HEK293 (cell line): Measurements from ENCODE around the gene CDK19.

ENCODE experiments used
- CTCF ChIA-PET: fragments of 350-600 bp; formaldehyde crosslinking; extraction: SDS; loops from one replicate; lab custom pipeline; 2021; ENCODE audit warnings: antibody characterized with exemption; lab: Yijun Ruan, JAX
- POLR2A ChIA-PET: fragments of 300-600 bp; formaldehyde crosslinking; extraction: SDS; loops from one replicate; lab custom pipeline; 2020; ENCODE audit warnings: antibody characterized with exemption, inconsistent platforms; lab: Yijun Ruan, JAX
- H3K27ac ChIP-seq: fragments of 200-500 bp; sonication (Bioruptor generic); 2 replicates; pipeline ENCODE4 v1.5.1; 2014; ENCODE audit warnings: low read depth, low read length, control low read depth, inconsistent platforms; ENCODE audit errors: extremely low read depth
- H3K36me3 ChIP-seq, 2 experiments: fragments of 200-500 bp in 1 of 2; sonication (Bioruptor generic) in 1 of 2; 1 replicate in 1 of 2; 2 replicates in 1 of 2; pipeline ENCODE4 v1.5.1; 2014 to 2017; ENCODE audit warnings: inconsistent platforms in 2 of 2, low read length in 2 of 2; ENCODE audit not compliant: control insufficient read depth in 2 of 2, insufficient read depth in 1 of 2
- H3K4me1 ChIP-seq: fragments of 200-500 bp; sonication (Bioruptor generic); 2 replicates; pipeline ENCODE4 v1.5.1; 2014; ENCODE audit warnings: mild to moderate bottlenecking, low read length, inconsistent platforms; ENCODE audit not compliant: control insufficient read depth, insufficient read depth
- H3K4me3 ChIP-seq: 2 replicates; pipeline ENCODE4 v1.5.1; 2011; ENCODE audit warnings: low read depth, mild to moderate bottlenecking, control low read depth, low read length, moderate library complexity
- H3K9me3 ChIP-seq: fragments of 200-500 bp; sonication (Bioruptor generic); 2 replicates; pipeline ENCODE4 v1.5.1; 2014; ENCODE audit warnings: low read depth, low read length, inconsistent platforms; ENCODE audit not compliant: control insufficient read depth, insufficient read depth
- KLF10 ChIP-seq: fragments of 450-650 bp; IDR thresholded peaks from 2 replicates; pipeline ENCODE4 v1.5.1; 2018; ENCODE audit warnings: missing biosample characterization, mild to moderate bottlenecking, missing genetic modification characterization
- KLF8 ChIP-seq: fragments of 450-650 bp; formaldehyde crosslinking; IDR thresholded peaks from 2 replicates; pipeline ENCODE4 v1.5.1; 2016; ENCODE audit warnings: missing biosample characterization, missing genetic modification characterization
- MYNN ChIP-seq: fragments of 450-650 bp; formaldehyde crosslinking; IDR thresholded peaks from 2 replicates; pipeline ENCODE4 v1.5.1; 2016; ENCODE audit warnings: missing biosample characterization, missing genetic modification characterization, borderline replicate concordance
- ZFP37 ChIP-seq: fragments of 450-650 bp; formaldehyde crosslinking; IDR thresholded peaks from 2 replicates; pipeline ENCODE4 v1.5.1; 2016; ENCODE audit warnings: missing biosample characterization, missing genetic modification characterization
- ZNF155 ChIP-seq: fragments of 450-650 bp; formaldehyde crosslinking; IDR thresholded peaks from 2 replicates; pipeline ENCODE4 v1.5.1; 2016; ENCODE audit warnings: missing biosample characterization, missing genetic modification characterization
- ZNF16 ChIP-seq: fragments of 450-650 bp; formaldehyde crosslinking; IDR thresholded peaks from 2 replicates; pipeline ENCODE4 v1.5.1; 2016; ENCODE audit warnings: low read depth, missing biosample characterization, missing genetic modification characterization
- ZNF214 ChIP-seq: fragments of 450-650 bp; formaldehyde crosslinking; IDR thresholded peaks from 2 replicates; pipeline ENCODE4 v1.5.1; 2017; ENCODE audit warnings: missing biosample characterization, mild to moderate bottlenecking, missing genetic modification characterization, borderline replicate concordance
- ZNF274 ChIP-seq, 2 experiments: fragments of 200-500 bp in 1 of 2; fragments of 450-650 bp in 1 of 2; sonication (Bioruptor generic) in 1 of 2; formaldehyde crosslinking in 1 of 2; IDR thresholded peaks; 2 replicates each; pipeline versions ENCODE4 v1.5.1 to v1.6.1; 2014 to 2016; ENCODE audit warnings: borderline replicate concordance in 1 of 2, inconsistent platforms in 1 of 2, low read length in 1 of 2, missing biosample characterization in 1 of 2, missing genetic modification characterization in 1 of 2
- ZNF529 ChIP-seq: fragments of 450-650 bp; formaldehyde crosslinking; IDR thresholded peaks from 2 replicates; pipeline ENCODE4 v1.5.1; 2017; ENCODE audit warnings: missing genetic modification characterization, missing biosample characterization; ENCODE audit not compliant: insufficient replicate concordance
- ZNF596 ChIP-seq: fragments of 450-650 bp; IDR thresholded peaks from 2 replicates; pipeline ENCODE4 v1.5.0; 2018; ENCODE audit warnings: missing biosample characterization, mild to moderate bottlenecking, missing genetic modification characterization, moderate library complexity
- ZNF610 ChIP-seq: fragments of 450-650 bp; formaldehyde crosslinking; IDR thresholded peaks from 2 replicates; pipeline ENCODE4 v1.5.1; 2016; ENCODE audit warnings: missing biosample characterization, missing genetic modification characterization, borderline replicate concordance
- ZNF623 ChIP-seq: fragments of 450-650 bp; formaldehyde crosslinking; IDR thresholded peaks from 2 replicates; pipeline ENCODE4 v1.5.1; 2016; ENCODE audit warnings: missing biosample characterization, missing genetic modification characterization
- ZNF629 ChIP-seq: fragments of 450-650 bp; formaldehyde crosslinking; IDR thresholded peaks from 2 replicates; pipeline ENCODE4 v1.5.1; 2017; ENCODE audit warnings: missing biosample characterization, missing genetic modification characterization
- ZNF791 ChIP-seq: fragments of 450-650 bp; formaldehyde crosslinking; IDR thresholded peaks from 2 replicates; pipeline ENCODE4 v1.5.1; 2016; ENCODE audit warnings: missing biosample characterization, missing genetic modification characterization
- TF ChIP-seq, protein P1 (sequence below): fragments of 450-650 bp; formaldehyde crosslinking; IDR thresholded peaks from 2 replicates; pipeline ENCODE4 v1.5.1; 2016; ENCODE audit warnings: missing biosample characterization, missing genetic modification characterization
- TF ChIP-seq, protein P2 (sequence below): fragments of 450-650 bp; formaldehyde crosslinking; IDR thresholded peaks from 2 replicates; pipeline ENCODE4 v1.5.1; 2017; ENCODE audit warnings: missing biosample characterization, missing genetic modification characterization
- TF ChIP-seq, protein P3 (sequence below): fragments of 450-650 bp; formaldehyde crosslinking; IDR thresholded peaks from 2 replicates; pipeline ENCODE4 v1.5.1; 2016; ENCODE audit warnings: missing biosample characterization, missing genetic modification characterization, low read depth
- TF ChIP-seq, protein P4 (sequence below): fragments of 450-650 bp; formaldehyde crosslinking; IDR thresholded peaks from 2 replicates; pipeline ENCODE4 v1.5.1; 2016; ENCODE audit warnings: missing biosample characterization, missing genetic modification characterization
- TF ChIP-seq, protein P5 (sequence below): fragments of 450-650 bp; formaldehyde crosslinking; IDR thresholded peaks from 2 replicates; pipeline ENCODE4 v1.5.1; 2016; ENCODE audit warnings: missing biosample characterization, missing genetic modification characterization, borderline replicate concordance
- TF ChIP-seq, protein P6 (sequence below): fragments of 450-650 bp; IDR thresholded peaks from 2 replicates; pipeline ENCODE4 v1.5.1; 2018; ENCODE audit warnings: missing biosample characterization, mild to moderate bottlenecking, missing genetic modification characterization
- TF ChIP-seq, protein P7 (sequence below): fragments of 450-650 bp; formaldehyde crosslinking; IDR thresholded peaks from 2 replicates; pipeline ENCODE4 v1.5.1; 2016; ENCODE audit warnings: missing biosample characterization, missing genetic modification characterization

Gene CDK19

DNA sequence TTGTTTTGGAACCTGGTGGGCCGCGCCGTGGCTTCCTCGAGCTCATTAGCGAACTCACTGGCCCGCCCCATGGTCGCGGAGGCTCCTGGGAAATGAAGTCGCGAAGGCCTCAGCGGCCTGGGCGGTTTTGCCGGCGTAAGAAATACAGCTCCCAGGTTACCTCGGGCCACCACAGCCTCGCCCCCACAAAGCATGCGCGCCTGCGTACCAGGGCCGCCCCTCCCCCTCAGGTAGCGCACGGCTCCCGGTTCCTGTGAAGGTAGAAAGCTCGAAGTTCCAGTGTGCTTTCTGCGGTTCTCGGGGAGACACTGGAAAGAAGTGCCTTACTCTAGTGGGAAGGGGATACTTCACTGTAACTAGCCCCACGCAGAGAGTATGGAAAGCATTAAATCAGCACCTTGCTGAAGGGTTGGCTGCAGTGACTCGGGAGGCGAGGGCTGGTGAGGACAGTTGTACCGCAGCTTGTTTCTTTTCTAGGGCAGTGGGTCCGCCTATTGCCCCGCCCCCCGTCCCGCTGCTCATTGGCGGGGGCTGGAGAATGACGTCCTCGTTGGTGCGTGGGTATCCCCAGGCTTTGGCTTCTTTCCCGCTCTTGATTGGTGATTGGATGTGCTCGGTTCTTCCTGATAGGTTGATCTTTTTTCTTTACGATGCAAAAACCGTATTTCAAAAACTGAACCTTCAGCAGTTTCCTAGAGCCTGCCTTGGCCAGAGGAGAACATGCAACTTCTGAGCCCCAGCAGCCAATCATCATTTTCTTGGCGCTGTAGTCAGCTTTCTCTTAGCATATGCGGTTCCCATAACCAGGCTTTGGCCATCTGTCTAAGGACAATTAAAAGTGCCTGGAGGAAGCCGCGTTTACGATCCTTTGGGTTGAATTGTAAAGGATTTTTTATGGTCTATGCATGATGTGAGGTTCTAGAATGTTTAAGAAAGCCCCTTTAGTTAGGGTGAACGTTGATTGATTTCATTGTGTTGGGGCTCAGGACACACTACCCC is at the start of gene CDK19 (continued):
- TF ChIP-seq, protein P1, sequence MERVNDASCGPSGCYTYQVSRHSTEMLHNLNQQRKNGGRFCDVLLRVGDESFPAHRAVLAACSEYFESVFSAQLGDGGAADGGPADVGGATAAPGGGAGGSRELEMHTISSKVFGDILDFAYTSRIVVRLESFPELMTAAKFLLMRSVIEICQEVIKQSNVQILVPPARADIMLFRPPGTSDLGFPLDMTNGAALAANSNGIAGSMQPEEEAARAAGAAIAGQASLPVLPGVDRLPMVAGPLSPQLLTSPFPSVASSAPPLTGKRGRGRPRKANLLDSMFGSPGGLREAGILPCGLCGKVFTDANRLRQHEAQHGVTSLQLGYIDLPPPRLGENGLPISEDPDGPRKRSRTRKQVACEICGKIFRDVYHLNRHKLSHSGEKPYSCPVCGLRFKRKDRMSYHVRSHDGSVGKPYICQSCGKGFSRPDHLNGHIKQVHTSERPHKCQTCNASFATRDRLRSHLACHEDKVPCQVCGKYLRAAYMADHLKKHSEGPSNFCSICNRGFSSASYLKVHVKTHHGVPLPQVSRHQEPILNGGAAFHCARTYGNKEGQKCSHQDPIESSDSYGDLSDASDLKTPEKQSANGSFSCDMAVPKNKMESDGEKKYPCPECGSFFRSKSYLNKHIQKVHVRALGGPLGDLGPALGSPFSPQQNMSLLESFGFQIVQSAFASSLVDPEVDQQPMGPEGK (tag by site-specific recombination) = 0 out of 2 replicates have a peak, but pooled peaks have one; percentile 92
- TF ChIP-seq, protein P2, sequence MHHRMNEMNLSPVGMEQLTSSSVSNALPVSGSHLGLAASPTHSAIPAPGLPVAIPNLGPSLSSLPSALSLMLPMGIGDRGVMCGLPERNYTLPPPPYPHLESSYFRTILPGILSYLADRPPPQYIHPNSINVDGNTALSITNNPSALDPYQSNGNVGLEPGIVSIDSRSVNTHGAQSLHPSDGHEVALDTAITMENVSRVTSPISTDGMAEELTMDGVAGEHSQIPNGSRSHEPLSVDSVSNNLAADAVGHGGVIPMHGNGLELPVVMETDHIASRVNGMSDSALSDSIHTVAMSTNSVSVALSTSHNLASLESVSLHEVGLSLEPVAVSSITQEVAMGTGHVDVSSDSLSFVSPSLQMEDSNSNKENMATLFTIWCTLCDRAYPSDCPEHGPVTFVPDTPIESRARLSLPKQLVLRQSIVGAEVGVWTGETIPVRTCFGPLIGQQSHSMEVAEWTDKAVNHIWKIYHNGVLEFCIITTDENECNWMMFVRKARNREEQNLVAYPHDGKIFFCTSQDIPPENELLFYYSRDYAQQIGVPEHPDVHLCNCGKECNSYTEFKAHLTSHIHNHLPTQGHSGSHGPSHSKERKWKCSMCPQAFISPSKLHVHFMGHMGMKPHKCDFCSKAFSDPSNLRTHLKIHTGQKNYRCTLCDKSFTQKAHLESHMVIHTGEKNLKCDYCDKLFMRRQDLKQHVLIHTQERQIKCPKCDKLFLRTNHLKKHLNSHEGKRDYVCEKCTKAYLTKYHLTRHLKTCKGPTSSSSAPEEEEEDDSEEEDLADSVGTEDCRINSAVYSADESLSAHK = no peak
- TF ChIP-seq ZFP37 (tag by site-specific recombination) (0 out of 2 replicates have a peak, but pooled peaks have one; percentile 60), ZNF529 (tag by site-specific recombination) (no peak), KLF10 (tag by site-specific recombination) (peak; percentile 81), ZNF155 (tag by site-specific recombination) (no peak), ZNF623 (no peak), ZNF610 (peak; percentile 51; the same call in 1 of the 2 replicates), ZNF629 (tag by site-specific recombination) (peak; percentile 94), KLF8 (tag by site-specific recombination) (peak; percentile 95)
- TF ChIP-seq, protein P3, sequence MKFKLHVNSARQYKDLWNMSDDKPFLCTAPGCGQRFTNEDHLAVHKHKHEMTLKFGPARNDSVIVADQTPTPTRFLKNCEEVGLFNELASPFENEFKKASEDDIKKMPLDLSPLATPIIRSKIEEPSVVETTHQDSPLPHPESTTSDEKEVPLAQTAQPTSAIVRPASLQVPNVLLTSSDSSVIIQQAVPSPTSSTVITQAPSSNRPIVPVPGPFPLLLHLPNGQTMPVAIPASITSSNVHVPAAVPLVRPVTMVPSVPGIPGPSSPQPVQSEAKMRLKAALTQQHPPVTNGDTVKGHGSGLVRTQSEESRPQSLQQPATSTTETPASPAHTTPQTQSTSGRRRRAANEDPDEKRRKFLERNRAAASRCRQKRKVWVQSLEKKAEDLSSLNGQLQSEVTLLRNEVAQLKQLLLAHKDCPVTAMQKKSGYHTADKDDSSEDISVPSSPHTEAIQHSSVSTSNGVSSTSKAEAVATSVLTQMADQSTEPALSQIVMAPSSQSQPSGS (tag by site-specific recombination) = peak; percentile 62
- TF ChIP-seq, protein P4, sequence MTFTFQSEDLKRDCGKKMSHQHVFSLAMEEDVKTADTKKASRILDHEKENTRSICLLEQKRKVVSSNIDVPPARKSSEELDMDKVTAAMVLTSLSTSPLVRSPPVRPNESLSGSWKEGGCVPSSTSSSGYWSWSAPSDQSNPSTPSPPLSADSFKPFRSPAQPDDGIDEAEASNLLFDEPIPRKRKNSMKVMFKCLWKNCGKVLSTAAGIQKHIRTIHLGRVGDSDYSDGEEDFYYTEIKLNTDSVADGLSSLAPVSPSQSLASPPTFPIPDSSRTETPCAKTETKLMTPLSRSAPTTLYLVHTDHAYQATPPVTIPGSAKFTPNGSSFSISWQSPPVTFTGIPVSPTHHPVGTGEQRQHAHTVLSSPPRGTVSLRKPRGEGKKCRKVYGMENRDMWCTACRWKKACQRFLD = no peak
- TF ChIP-seq, protein P5, sequence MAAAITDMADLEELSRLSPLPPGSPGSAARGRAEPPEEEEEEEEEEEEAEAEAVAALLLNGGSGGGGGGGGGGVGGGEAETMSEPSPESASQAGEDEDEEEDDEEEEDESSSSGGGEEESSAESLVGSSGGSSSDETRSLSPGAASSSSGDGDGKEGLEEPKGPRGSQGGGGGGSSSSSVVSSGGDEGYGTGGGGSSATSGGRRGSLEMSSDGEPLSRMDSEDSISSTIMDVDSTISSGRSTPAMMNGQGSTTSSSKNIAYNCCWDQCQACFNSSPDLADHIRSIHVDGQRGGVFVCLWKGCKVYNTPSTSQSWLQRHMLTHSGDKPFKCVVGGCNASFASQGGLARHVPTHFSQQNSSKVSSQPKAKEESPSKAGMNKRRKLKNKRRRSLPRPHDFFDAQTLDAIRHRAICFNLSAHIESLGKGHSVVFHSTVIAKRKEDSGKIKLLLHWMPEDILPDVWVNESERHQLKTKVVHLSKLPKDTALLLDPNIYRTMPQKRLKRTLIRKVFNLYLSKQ = no peak
- TF ChIP-seq, protein P6, sequence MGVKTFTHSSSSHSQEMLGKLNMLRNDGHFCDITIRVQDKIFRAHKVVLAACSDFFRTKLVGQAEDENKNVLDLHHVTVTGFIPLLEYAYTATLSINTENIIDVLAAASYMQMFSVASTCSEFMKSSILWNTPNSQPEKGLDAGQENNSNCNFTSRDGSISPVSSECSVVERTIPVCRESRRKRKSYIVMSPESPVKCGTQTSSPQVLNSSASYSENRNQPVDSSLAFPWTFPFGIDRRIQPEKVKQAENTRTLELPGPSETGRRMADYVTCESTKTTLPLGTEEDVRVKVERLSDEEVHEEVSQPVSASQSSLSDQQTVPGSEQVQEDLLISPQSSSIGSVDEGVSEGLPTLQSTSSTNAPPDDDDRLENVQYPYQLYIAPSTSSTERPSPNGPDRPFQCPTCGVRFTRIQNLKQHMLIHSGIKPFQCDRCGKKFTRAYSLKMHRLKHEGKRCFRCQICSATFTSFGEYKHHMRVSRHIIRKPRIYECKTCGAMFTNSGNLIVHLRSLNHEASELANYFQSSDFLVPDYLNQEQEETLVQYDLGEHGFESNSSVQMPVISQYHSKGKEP = peak; percentile 58; the same call in 1 of the 2 replicates

DNA sequence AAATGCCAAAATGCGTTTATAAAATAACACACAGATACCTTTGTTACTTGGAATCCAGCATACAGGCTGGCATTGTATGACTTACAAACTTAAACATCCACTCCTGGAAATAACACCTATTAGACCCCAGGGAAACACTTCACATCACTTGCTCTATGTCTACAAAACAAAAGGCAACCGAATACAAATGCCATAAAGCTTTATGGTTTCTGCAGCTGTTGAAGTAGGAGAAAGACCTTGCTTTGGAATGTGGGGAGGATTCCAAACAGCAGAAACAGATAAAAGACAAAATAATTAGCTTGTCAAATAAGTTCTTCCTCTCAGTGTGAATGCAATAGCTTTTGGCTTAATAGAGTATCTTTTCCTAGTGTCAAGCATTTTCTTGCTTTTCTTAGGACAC is 49.6 kb upstream of the CDK19 start:
- H3K9me3 ChIP-seq = no peaks in the 10 kb centered on the region
- ChIA-PET POLR2A (interaction anchor here (0.9 to 3.9 kb wide), 4 partner anchors 9 to 49 kb away, joined by 3 to 37 read pairs (median 10); partner anchors contain the start of genes AMD1 and CDK19), CTCF (interaction anchor here (1.6 kb wide), 1 partner anchor 8 kb away, joined by 6 read pairs; no protein-coding TSS in a partner anchor)
- H3K4me3 ChIP-seq = no peak overlapping the region
- no peak overlapping the region for H3K27ac ChIP-seq
- no peaks in the 10 kb centered on the region for H3K36me3 ChIP-seq
- no peaks in the 10 kb centered on the region for H3K4me1 ChIP-seq
- TF ChIP-seq KLF10 (tag by site-specific recombination) (no peak), ZNF596 (no peak), MYNN (tag by site-specific recombination) (no peak), ZNF16 (tag by site-specific recombination) (no peak), ZNF214 (tag by site-specific recombination) (no peak), ZNF274 (IDR thresholded peaks at IDR 0.05; ENCODE audit: low read length) (no peak), ZNF274 (tag by site-specific recombination; IDR thresholded peaks at IDR 0.05; ENCODE audit: borderline replicate concordance) (no peak), ZNF791 (tag by site-specific recombination) (no peak)
- TF ChIP-seq, protein P7, sequence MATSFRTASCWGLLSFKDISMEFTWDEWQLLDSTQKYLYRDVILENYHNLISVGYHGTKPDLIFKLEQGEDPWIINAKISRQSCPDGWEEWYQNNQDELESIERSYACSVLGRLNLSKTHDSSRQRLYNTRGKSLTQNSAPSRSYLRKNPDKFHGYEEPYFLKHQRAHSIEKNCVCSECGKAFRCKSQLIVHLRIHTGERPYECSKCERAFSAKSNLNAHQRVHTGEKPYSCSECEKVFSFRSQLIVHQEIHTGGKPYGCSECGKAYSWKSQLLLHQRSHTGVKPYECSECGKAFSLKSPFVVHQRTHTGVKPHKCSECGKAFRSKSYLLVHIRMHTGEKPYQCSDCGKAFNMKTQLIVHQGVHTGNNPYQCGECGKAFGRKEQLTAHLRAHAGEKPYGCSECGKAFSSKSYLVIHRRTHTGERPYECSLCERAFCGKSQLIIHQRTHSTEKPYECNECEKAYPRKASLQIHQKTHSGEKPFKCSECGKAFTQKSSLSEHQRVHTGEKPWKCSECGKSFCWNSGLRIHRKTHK = no peak
